ENCODE results near the gene HEMGN.

HEMGN gene

DNA sequence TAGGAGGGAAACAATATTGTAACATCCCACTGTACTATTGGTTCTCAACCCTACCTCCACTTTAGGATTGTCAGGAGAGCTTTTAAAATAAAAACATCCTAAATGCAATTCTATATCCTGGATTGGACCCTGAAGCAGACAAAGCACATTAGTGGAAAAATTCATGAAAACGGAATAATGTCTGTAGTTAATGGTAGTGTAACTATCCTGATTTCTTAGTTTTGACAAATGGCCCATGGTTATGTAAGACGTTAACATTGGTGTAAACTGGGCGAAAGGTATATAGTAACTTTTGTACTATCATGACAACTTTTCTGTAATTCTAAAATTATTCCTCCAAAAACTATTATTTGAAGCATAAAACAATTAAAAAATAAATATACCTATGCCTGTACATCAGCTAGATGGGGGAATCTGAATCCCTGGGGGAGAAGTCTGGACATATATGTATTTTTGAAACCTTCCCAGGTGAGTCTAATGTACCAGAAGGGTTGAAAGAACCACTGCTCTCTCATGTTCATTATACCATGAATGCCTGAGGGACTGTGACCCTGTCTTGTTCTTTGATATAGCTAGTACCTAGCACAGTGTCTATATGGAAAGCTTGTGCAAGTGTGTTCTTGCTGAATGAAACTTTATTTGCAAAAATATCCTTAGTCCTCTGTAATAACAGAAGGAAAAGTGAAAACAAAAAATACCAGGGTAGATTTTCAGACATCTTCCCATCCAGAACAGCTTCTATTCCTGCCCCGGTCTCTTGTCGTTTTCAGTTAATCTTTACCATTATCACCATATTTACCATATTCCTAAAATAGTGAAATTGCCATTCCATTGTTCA, 12.3 kb downstream of the HEMGN start:
- DNase-seq (ENCODE audit: low read depth), result no peak
- TF ChIP-seq, protein P1, sequence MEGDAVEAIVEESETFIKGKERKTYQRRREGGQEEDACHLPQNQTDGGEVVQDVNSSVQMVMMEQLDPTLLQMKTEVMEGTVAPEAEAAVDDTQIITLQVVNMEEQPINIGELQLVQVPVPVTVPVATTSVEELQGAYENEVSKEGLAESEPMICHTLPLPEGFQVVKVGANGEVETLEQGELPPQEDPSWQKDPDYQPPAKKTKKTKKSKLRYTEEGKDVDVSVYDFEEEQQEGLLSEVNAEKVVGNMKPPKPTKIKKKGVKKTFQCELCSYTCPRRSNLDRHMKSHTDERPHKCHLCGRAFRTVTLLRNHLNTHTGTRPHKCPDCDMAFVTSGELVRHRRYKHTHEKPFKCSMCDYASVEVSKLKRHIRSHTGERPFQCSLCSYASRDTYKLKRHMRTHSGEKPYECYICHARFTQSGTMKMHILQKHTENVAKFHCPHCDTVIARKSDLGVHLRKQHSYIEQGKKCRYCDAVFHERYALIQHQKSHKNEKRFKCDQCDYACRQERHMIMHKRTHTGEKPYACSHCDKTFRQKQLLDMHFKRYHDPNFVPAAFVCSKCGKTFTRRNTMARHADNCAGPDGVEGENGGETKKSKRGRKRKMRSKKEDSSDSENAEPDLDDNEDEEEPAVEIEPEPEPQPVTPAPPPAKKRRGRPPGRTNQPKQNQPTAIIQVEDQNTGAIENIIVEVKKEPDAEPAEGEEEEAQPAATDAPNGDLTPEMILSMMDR (IDR thresholded peaks at IDR 0.05; ENCODE audit: low read depth, low read length, missing control alignments), result no peak
- H3K4me3 ChIP-seq (ENCODE audit: low read depth, low read length), result no peak overlapping the region

DNA sequence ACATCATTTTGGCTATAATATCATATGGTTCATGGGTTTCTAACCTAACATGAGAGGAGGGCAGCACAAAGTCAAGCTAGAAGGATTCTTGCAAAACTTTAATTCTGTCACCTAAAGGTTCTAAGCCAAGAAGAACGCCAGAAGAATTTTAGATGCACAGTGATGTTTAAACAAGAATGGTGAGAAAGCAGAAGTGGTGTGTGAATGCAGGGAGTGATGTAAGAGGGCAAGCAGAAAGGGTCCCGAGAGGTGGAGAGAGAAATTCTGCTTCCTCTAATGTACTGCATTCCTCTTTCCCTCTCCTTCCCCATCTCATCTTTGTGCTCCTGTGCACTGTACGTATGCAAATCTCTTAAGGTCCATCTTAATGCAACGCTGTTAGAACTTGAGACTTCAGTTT, 13.6 kb downstream of the HEMGN start:
- no peak for DNase-seq (ENCODE audit: low read depth)
- no peak overlapping the region for H3K4me3 ChIP-seq (ENCODE audit: low read depth, low read length)

DNA sequence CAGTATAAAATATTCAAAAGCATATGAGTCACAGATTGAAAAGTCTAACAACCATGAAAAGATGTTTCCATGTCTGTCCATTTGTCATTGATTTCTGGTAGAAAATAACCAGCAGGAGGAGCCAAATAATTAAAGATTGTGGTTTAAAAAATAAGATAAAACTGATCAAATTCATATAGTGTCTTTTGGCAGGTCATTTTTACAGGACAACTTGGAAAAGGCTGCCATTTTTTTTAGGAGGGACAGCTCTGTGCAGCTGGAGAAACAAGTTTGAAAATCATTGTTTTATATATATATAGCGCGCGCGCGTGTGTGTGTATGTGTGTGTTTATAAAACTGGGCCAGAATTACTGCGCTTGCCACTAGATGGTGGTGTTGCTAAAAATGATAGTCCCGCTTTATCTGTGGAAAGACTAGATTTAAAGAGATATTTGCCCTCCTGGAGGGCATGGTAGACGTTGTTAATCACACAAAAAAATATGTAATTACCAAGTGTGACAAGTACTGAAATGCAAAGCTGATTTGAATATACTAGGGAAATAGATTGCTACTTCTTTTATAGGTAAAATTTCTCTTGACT, 14.4 kb downstream of the HEMGN start:
- H3K4me3 ChIP-seq (ENCODE audit: low read depth, low read length), result peak overlapping the region; percentile 42; the same call in 1 of the 2 replicates
- peak; percentile 58 for DNase-seq (ENCODE audit: low read depth)
- TF ChIP-seq, protein P1 (IDR thresholded peaks at IDR 0.05; ENCODE audit: low read depth, low read length, missing control alignments), result peak; percentile 62

More for the DNA sequence above, 13.6 kb downstream of the HEMGN start:
- TF ChIP-seq, protein P1 (IDR thresholded peaks at IDR 0.05; ENCODE audit: low read depth, low read length, missing control alignments), result no peak

DNA sequence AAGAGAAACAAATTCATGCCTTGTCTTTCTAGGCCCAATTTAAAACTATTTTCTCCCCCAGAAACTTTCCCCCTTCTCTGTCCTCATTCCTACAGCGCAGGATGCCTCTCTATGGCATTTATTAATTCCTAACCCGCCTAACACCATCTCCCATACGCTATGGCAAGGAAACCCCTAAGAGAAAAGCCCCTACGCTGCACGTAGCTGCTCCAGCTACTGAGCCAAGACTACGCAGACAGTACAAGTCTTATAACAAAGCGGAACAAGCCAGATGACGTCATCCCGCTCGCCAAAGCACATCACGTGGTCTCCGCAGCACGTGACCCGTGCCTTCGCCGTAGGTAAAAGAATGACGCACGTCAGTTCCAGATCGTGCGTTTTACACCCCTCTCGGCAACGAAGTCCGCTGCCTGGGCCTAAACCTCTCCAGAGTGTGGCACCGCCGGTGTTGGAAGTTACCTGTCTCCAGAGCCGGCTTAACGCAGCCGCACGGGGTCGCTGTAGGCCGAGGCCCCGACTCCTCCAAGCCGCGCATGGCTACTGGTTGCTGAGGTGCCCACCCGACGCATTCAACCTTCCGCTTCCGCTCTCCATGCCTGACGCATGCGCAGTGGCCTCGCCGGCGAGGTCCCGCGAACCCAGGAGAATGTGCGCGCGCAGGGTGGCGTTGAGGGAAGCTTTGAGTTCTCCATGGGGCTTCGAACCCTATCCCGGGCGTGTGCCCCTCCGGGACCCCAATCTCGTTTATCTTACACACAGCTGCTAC, 15.8 kb downstream of the HEMGN start, which contains the start of gene TRMO:
Gene TRMO (minus strand): TSS at position 542 of the 766 bp plus-strand sequence. CDS start 7 bp downstream, at position 535.
- peak; percentile 98 for DNase-seq (ENCODE audit: low read depth)
- peak within 1 kb of the TSS; percentile 69 for H3K4me3 ChIP-seq (ENCODE audit: low read depth, low read length)
- TF ChIP-seq, protein P1 (IDR thresholded peaks at IDR 0.05; ENCODE audit: low read depth, low read length, missing control alignments), result peak; percentile 76

DNA sequence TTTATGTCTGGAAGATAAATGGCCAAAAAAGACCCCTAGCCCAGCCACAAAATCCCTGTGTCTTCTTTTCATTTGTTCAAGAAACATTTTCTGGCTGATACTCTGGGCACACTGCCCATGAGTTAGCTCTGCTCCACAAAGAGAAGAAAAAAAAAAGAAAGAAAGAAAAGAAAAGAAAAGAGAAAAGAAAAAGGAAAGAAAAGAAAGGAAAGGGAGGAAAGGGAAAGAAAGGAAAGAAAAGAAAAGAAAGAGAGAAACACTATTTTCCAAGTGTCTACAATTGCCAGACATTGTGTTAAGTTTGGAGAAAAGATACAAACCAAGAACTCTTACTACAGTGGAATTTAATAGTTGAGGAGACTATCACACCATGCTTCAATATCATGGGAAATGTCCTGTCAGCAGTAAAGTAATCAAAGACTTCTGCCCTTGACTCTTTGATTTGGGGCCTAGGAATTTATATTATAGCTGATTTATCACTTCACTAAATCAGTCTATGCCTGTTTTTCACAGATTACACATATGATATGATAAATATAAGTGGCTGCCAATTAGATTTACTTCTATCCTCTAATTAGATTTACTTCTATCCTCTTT, 18.7 kb downstream of the HEMGN start:
- H3K4me3 ChIP-seq (ENCODE audit: low read depth, low read length), result no peak overlapping the region
- DNase-seq (ENCODE audit: low read depth), result no peak
- TF ChIP-seq, protein P1 (IDR thresholded peaks at IDR 0.05; ENCODE audit: low read depth, low read length, missing control alignments), result no peak

DNA sequence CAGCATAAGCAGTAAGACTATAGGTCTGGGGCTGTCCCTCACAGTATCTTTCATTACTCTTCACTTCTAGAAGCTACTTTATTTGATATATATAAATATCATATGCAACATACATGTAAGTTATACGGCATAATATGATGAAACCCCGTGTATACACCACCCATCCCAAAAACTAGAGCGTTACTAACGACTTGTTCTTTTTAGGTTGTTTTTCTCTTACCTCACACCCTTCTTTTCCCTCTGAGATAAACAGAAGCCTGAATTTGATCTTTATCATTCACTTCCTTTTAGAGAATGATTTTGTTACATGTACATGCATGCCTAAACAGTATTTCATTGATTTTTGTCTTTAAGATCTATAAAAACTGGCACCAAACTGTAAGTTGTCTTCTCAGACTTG, 19.4 kb downstream of the HEMGN start:
- TF ChIP-seq, protein P1 (IDR thresholded peaks at IDR 0.05; ENCODE audit: low read depth, low read length, missing control alignments), result no peak
- DNase-seq (ENCODE audit: low read depth), result no peak
- no peak overlapping the region for H3K4me3 ChIP-seq (ENCODE audit: low read depth, low read length)

All from GM12864 (cell line).